Measurements from ENCODE around the gene IGF2.
"Not testable (repeated sequence)": the region's sequence is repeated elsewhere in the genome, so short reads cannot be mapped to it uniquely, and the experiment has no call there.

The IGF2 gene

DNA sequence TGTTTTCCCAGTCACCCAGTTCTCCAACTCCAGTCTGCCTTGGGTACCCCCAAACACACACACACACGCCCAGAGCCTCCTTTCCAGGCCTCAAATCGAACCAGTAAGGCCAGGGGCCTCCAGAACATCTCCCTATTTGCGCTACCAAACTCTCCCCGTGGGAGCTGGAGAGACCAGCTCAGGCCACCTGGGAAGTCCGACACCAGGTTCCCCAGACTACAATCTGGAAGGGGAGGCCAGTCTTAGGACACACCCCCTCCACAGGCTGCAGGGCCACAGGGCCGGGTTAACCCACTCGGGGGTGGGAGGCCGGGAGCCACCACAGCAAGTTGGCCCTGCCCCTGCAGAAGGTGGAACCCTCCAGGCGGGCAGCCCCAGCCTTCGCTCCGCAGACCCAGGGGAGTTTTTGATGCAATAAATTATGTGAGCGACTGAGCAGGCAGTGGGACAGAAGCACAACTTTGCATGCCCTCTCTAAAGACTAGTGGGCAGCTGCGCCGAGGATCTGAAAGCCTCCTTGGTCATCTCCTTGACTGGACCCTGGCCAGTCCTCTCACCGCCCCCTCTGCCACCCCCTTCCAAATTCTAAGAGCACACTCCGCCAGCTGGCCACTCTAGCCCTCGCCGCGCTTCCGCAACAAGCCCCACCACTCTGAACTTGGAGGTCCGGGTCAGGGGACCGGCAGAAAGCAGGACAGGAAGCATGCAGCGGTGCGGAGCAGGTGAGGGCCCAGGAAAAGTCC is 2.8 kb downstream of the IGF2 start:
- DNase-seq, result no peak

DNA sequence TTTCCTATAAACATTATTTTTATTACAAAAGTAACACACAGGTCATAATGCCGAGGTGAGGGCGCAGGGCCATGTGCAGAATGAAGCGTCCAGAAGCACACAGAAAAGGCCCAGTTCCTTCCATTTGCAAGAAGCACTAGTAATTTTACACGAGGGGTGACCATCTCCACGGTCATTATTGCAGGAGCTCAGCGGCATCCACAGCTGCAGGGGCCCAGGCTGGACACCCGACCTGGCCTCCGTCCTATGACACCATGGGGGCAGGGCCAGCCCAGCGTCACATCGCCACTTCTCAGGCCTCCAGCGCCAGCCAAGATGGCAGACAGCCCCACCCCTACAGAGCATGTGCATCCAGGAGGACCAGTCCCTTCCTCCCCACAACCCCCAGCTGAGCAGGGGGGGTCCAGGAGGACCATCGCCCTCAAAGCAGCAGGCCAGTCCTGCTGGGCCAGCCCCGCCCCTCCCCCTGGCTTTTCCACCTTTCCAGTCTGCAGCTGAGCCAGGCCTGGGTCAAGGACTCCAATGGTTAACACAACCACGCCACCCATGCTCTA is 3.5 kb downstream of the IGF2 start:
- DNase-seq, result no peak

DNA sequence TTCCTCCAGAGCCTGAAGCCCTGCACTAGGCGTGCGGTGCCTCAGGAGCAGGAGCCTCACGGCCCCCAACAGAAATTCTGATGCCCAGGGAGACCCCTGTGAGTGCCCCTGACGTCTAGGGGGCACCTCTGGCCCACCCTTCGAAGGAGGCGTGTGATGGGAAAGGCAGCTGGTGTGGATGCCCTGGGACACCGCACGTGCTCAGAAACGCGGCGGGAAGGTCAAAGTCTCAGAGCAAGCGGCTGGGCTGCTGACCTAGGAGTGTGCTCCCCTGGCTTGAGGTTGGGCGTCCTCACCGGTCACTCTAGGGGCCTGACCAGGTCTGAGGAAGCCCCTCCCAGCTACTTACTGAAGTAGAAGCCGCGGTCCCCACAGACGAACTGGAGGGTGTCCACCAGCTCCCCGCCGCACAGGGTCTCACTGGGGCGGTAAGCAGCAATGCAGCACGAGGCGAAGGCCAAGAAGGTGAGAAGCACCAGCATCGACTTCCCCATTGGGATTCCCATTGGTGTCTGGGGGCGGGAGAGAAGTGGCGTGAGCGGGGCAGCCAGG is 4.1 kb downstream of the IGF2 start:
- no peak for DNase-seq

DNA sequence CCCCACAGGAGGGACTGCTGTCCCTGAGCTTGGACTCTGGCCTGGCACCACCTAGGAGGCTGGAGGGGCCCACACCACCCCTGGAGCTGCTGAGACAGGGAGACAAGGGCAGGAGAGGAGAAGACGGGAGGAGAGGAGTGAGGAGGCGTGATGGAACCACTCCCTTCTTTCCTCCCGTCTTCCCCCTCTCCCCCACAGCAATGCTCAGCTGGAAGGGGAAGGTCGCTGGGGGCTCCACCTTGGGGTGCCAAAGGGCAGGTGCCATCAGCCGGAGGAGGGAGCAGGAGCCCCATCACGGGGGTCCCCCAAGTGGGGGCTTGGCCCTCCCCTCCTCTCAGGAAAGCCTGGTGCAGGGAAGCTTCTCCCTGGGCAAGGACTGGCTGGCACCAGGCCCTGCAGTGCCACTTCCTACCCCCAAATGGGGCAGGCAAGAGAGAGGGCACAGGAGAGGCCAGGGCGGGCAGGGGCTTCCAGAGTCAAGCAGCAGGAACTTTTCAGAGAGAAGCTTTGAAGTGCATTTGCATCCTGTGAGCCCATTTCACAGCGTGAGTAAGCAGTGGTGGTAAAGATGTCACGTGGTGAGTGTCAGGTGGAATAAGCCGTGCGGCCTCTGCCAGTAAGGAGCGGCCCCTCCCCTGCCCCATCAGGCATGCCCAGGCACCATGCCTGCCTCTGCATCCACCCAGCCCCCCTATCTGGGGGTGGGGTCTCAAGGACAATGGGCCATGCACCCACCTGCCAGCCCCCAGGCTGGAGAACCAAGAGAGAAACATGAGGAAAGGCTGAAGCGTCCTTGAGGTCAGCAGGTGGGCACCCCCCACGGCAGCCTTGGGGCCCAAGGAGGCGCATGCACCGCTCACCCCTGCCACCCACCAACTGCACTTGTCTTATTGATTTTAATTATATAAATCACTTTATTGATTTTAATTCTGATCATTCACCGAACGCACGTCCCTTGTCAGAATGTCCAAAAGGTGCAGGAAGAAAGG is 4.9 kb downstream of the IGF2 start:
- DNase-seq, result no peak

DNA sequence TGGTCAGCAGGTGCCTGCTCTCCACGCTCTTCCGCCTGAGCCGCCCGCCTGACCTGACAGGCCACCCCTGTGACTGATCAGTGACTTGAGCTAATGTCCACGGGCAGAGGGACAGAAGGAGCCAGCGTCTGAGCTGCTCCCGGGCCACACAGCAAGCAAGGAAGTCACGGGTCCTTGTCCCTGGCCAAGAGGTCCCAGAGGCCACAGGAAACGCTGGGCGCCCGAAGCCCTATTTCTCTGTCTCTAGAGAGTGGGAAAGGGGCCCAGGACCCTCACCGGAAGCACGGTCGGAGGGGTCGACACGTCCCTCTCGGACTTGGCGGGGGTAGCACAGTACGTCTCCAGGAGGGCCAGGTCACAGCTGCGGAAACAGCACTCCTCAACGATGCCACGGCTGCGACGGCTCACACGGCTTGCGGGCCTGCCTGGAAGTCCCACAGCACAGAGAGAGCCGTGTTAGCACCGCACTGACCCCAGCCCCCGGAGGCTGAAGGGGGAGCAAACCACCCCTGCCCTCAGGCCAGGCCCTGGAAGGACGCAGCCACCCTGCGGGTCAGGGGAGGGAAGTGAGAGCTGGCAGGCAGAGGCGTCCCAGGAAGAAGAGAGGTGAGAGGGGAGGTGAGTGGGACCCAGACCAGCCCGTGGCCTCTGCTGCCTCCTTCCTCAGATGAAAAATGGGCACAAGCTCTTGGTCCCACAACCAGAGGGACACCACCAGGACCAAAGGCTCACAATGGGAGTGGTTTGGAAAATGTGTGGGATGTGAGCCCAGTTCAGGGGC is 5.8 kb downstream of the IGF2 start:
- no peak for DNase-seq

DNA sequence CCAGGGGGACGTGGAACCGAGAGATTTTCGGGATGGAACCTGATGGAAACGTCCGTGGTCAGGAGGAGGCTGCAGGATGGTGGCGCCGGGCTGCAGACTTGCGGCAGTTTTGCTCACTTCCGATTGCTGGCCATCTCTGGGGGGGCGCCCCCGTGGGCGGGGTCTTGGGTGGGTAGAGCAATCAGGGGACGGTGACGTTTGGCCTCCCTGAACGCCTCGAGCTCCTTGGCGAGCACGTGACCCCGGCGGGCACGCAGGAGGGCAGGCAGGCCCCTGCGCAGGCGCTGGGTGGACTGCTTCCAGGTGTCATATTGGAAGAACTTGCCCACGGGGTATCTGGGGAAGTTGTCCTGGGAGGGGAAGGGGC is 6.3 kb downstream of the IGF2 start:
- no peak for DNase-seq

DNA sequence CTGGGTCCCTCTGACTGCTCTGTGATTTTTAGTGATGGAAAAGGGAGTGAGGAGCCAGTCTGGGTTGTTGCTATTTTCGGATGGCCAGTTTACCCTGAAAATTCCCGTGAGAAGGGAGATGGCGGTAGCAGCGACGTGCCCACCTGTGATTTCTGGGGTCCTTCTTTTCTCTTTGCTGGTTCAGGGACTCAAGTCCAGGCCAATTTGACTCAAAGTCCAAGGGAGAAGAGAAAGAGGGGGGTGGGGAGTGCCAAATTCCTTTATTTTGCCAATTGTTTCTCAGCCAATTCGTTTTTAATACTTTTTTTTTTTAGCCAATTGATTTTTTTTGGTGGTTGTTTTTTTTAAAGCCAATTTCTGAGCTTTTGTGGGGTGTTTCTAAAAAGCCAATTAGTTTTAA is 6.9 kb downstream of the IGF2 start:
- no peak for DNase-seq

DNA sequence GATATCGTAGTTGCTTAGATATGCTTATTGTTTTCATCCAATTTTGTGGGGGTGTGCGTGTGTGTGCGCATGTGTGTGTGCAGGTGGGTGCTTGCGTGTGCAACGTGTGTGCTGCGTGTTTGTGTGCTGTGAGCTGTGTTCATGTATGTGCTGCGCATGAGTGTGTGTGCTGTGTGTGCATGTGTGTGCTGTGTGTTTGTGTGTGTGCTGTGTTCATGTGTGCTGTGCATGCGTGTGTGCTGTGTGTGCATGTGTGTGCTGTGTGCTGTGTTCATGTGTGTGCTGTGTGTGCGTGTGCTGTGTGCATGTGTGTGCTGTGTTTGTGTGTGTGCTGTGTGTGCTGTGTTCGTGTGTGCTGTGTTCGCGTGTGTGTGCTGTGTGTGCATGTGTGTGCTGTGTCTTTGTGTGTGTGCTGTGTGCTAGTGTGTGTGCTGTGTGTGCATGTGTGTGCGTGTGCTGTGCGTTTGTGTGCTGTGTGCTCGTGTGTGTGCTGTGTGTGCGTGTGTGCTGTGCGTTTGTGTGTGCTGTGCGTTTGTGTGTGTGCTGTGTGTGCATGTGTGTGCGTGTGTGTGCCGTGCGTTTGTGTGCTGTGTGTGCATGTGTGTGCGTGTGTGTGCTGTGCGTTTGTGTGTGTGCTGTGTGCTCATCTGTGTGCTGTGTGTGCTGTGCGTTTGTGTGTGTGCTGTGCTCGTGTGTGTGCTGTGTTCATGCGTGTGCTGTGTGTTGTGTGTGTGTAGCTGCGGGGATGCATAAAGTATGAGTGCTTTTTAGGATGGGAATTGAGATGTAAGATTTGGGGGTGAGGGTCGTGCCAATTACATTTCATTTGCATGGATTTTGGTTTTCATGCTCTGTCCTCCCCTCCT is 7.6 kb downstream of the IGF2 start:
- DNase-seq, result no peak

DNA sequence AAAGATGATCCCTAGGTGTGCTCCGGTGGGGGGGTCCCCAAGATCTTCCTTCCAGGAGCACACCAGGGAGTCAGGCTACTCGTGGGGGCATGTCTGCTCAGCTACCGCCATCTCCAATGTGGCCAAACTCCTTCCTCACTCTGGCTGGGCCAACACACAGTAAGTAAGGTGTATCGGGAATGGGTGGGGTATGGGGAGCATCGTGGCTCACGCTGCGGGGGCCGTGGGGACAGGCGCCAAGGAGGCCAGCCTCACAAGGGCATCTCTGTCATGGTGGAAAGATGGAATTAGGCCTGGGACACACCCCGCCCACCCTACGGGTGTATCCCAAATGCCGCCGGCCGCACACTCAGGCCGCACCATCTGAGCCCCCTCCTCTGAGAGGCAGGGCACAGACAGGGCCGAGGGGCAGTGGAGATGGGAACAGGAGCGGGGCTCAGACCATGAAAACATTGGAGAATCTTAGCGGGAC is 8.3 kb downstream of the IGF2 start:
- no peak for DNase-seq

DNA sequence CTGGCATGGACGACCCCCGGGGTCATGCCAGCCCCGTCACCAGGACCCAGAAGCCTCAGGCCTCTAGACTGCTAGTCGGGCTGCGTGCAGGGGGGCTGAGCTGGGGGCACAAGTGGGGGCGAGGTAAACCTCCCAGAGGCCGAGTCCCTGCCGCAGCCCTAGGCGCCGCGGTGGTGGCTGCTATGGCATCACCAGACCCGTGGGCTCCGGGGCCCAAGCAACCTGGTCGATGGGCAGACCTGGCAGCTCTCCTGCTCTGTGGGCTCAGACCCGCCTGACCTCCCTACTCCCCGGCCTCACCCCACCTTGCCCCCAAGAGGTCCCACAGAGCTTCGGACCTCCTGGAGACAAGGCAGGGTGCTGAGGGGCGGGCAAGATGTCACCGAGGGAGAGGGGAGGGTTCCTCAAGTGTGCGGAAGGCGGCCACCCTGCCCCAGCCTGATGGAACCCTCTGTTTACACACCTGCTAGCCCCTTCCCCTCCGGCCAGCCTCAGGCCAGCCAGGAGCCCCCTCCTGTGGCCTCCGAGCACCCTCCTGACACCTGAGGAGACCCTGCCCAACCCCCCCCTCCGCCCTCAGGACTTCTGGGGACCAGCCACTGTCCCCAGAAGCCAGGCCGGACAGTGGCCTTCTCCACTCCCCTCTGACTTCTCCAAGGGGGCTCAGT is 9.4 kb downstream of the IGF2 start:
- no peak for DNase-seq

DNA sequence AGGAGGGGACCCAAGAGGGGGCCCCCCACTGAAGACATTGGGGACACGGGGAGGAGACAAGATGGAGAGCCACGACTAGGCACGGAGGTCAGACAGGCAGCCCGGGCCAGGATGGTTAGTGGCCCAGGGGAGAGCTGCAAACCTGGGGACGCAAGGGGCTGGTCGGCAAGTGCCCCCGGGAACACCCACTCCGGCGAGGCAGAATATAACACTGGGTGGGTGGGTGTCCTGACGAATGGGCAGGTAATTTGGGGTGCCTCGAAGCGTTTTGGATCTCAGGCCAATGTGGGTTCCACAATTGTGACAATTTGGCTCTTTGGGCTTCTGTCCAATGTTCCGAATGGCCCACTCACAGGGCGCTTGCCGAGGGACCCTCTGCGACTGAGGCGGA is 9.9 kb downstream of the IGF2 start:
- DNase-seq, result no peak

DNA sequence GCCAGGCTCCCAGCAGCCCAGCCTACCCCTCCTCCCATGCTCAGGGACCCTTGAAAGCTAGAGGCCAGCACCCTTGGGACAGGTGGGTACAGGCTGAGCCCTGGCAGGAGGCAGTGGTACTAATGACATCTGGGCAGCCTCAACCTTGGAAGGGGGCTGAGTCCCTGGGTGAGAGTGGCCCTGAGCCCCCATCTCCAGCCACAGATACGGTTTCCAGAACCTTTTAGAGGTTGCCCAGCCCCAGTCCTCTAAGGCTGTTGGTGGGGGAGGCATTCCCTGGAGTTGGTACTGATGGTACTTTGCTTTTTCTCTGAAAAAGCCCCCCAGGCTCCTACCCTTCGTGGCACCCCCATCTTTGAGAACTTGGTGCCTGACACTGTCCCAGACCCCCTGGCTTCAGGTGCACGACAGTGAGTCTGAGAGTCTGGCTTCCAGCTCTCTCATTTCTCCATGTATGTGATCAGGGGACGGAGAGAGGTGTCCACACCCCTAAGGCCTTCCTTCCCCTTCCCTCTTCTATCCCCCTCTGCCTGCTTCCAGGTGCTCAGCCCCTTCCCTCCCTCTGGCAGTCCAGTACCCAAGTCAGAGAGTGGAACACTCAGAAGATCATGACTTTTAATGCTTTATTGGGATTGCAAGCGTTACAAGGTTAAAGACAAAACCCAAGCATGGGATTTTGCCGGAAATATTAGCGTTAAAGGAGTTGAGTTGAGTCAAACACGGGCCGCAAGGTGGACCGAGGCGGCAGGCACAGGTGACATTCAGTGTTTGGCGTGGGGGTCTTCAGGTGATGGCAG is 10.5 kb downstream of the IGF2 start:
- no peak for DNase-seq

DNA sequence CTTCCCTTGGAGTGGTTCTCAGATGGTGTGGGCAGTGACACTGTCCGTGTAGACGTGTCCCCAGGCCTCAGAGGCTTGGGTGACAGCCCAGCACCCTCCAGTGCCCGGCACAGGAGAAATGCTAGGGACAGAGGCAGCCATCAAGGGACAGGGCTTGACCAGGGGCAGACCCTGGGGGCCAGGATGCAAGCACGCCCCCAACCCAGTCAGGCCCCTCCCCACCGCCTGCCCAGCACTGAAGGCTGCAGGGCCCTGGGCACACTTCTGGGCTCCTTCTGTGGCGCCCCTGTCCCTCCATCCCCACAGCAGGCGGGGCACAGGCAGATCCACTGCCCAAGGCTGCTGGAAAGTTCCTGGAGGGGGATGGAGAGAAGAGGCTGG is 11.1 kb downstream of the IGF2 start:
- DNase-seq, result no peak

DNA sequence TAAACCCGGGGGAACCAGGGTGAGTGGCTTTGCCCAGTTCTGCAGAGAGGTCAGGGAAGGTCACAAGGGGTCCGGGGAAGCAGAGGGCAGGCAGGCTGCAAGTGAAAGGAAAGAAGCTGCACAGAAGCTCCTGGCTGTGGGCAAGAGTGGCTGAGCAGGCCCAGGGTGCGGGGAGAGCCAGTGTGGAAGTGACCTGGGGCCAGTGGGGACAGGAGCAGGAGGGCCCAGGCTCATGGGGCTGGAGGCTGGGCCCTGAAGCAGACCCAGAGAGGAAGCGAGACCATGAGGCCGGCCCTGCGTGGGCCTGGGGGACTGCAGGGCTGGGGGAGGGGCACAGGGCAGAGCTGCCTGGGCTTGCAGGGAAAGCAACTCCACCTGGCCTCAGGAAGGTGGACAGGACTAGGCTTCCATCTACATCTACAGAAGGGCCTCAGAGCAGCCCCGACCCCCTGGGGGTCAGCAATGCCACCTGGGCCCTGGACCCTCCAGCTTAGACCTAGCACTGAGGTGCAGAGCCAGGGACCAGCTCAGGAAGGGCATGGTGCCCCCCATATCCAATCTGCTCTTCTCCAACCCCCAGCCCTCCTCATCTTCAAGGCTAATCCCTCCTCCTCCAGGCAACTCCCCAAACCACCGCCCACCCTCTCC is 11.6 kb downstream of the IGF2 start:
- DNase-seq, result no peak

DNA sequence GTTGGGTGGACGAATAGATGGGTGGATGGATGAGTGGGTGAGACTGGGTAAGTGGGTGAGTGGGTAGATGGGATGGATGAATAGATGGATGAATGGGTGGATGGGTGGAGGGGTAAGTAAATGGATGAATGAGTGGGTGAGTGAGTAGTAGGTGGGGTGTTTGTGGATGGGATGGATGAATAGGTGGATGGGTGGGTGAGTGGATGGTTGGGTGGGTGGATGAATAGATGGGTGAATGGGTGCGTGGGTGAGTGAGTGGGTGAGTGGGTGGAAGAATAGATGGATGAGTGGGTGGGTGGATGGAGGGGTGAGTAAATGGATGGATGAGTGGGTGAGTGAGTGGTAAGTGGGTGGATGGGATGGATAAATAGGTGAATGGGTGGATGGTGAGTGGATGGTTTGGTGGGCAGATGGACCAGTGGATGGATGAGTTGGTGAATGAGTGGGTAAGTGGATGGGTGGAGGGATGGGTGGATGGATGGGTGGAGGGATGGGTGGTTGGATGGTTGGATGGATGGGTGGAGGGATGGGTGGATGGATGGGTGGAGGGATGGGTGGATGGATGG is 12.6 kb downstream of the IGF2 start:
- DNase-seq, result no peak

DNA sequence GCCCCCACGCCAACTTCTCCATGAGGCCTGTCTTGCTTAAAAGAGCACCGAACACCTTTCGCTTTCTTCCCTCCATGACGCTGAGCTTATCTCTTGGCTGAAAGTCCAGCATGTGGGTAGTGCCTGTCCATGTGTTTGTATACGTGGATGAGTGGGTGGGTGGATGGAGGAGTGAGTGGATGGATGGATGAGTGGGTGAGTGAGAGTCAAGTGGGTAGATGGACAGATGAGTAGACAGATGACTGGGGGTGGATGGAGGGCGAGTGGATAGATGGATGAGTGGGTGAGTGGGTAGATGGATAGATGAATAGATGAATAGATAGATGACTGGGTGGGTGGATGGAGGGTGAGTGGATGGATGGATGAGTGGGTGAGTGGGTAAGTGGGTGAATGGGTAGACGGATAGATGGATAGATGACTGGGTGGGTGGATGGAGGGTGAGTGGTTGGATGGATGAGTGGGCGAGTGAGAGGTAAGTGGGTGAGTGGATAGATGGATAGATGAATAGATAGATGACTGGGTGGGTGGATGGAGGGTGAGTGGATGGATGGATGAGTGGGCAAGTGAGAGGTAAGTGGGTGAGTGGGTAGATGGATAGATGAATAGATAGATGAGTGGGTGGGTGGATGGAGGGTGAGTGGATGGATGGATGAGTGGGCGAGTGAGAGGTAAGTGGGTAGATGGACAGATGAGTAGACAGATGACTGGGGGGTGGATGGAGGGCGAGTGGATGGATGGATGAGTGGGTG is 14.3 kb downstream of the IGF2 start:
- DNase-seq, result not testable (repeated sequence)

DNA sequence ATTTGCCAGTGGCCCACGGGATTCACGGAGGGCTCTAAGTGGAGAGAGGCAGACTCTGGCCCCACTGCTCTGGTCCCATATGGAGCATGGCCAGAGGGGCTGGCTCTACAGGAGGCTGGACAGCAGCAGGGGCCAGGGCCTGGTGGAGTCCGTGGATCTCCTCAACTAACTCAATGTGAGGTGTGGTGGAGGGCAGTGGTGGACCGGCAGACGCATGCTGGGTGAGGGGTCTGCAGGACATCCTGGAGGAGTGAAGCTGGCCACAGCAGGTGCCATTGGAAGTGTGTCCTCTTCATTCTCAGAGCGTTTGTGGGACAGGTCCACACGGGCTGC is 15.6 kb downstream of the IGF2 start:
- no peak for DNase-seq

DNA sequence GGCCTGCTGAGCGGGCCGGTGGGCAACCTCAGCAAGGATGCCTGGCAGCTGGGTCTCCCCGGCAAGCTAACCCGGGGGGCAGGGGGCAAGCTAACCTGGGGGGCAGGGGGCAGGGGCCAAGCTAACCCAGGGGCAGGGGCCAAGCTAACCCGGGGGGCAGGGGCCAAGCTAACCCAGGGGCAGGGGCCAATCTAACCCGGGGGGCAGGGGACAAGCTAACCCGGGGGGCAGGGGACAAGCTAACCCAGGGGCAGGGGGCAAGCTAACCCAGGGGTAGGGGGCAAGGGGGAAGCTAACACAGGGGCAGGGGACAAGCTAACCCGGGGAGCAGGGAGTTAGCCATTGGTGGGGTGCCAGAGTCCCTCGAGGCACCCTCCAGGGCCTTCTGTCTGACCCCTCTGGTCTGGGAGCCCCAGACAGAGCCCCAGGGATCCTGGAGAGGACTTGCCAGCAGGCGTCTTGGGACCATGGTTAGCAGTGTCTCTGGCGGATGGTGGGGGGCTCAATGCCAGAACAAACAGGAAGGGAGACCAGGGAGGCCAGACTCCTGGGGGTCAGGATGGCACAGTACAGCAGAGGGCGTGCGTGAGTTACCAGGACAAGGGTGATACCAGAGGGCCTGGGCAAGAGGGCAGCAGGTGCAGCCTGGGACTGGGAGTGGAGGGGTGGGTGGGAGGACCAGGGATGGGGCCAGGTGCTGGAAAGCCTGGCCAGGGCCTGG is 16.1 kb downstream of the IGF2 start:
- no peak for DNase-seq

Measured in DMS79 treated with DMSO at 0.1 percent for 48 hours (cell line).